Esophagus squamous epithelium (tissue), 4 donors: ENCODE measurements around the gene IL5RA.

Source experiments
- CTCF ChIP-seq, 6 experiments: fragments of 450-650 bp in 4 of 6; fragments of 200-600 bp in 2 of 6; sonication (generic) in 2 of 6; IDR thresholded peaks; one replicate each; pipeline ENCODE4 v1.5.1; 2016 to 2019; ENCODE audit warnings: antibody characterized with exemption in 6 of 6, mild to moderate bottlenecking in 4 of 6, moderate library complexity in 4 of 6
- POLR2A ChIP-seq, 4 donors: fragments of 450-650 bp; IDR thresholded peaks; one replicate each; pipeline ENCODE4 v1.6.1; 2017; ENCODE audit warnings: antibody characterized with exemption in 4 of 4, mild to moderate bottlenecking in 4 of 4, moderate library complexity in 3 of 4

GRCh38 chr3:3127432-3128010 is 17.3 kb upstream of the IL5RA start:
- TF ChIP-seq CTCF (IDR thresholded peaks at IDR 0.05) (no peak), POLR2A (IDR thresholded peaks at IDR 0.05) (no peak)
